Mesothelial cell of epicardium (in vitro differentiated cells): ENCODE measurements around the gene ACO1. TPM values are rescaled to one million over a fixed set of nuclear protein-coding genes. Genes with fewer than 3 reads are reported as not detected.

ENCODE experiments used
- DNase-seq, 2 experiments: peaks; one replicate each; pipeline ENCODE4 v3.0.0; 2021; ENCODE audit warnings: low spot score in 2 of 2; ENCODE audit not compliant: unreplicated experiment in 2 of 2
- H3K27ac Mint-ChIP-seq: 2 replicates; pipeline ENCODE4 v1.8.0; 2021; ENCODE audit warnings: mixed read lengths
- H3K27me3 Mint-ChIP-seq: 2 replicates; pipeline ENCODE4 v1.8.0; 2021; ENCODE audit warnings: low read depth, mixed read lengths
- H3K36me3 Mint-ChIP-seq: 2 replicates; pipeline ENCODE4 v1.8.0; 2021; ENCODE audit warnings: mixed read lengths
- H3K4me1 Mint-ChIP-seq: 2 replicates; pipeline ENCODE4 v1.8.0; 2021; ENCODE audit warnings: mixed read lengths
- H3K4me3 Mint-ChIP-seq: 2 replicates; pipeline ENCODE4 v1.8.0; 2021; ENCODE audit warnings: mild to moderate bottlenecking, moderate library complexity, mixed read lengths
- H3K9me3 Mint-ChIP-seq: 2 replicates; pipeline ENCODE4 v1.8.0; 2021; ENCODE audit warnings: mixed read lengths
- total RNA-seq: library from RNA; stranded (reverse); gene quantifications from 3 replicates; pipeline ENCODE4 v1.2.1, GENCODE V29; 2021
- TF ChIP-seq, protein P1 (sequence below): fragments of 200-600 bp; sonication (generic); IDR thresholded peaks from one replicate; pipeline ENCODE4 v1.5.0; 2021; ENCODE audit warnings: antibody characterized with exemption; ENCODE audit not compliant: unreplicated experiment

ACO1 gene
- total RNA-seq, 1 donor from 2014 or later, result 24.6 TPM

DNA sequence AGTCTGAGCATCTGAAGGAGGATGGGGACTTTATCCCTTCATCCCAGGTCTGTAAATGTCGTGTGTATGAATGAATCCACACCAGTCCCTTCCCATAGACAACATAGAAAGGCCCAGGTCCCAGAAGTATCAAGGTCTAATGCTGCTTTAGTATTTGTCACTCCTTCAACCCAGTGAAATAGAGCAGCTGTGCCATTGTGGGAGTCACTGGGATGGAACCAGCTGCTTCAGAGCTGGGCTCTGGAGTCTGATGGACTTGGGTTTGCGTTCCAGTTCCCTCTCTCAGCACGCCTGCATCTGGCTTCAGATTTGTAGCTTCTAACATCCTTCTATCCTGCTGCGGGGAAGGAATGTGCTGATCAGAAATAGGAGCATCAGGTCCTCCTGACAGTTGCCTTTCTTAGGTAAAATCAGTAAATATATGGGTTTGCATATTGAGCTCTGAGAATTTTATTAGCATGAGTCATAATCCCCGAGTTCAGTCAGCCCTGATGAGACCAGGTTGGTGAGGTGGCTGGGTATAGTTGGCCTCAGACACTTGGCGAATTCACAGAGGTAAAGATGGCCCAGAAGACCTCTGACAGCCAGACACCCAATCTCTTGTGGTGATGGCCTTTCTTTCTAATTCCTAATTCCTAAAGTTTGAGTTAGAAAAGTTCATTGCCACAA is 10.1 kb downstream of the ACO1 start:
- DNase-seq, result no peak
- peaks cover 4% of the 10 kb centered on the region for H3K9me3 Mint-ChIP-seq
- H3K27me3 Mint-ChIP-seq, result no peaks in the 10 kb centered on the region
- no peaks in the 10 kb centered on the region for H3K4me1 Mint-ChIP-seq
- H3K36me3 Mint-ChIP-seq, result peaks cover 12% of the 10 kb centered on the region
- TF ChIP-seq, protein P1, sequence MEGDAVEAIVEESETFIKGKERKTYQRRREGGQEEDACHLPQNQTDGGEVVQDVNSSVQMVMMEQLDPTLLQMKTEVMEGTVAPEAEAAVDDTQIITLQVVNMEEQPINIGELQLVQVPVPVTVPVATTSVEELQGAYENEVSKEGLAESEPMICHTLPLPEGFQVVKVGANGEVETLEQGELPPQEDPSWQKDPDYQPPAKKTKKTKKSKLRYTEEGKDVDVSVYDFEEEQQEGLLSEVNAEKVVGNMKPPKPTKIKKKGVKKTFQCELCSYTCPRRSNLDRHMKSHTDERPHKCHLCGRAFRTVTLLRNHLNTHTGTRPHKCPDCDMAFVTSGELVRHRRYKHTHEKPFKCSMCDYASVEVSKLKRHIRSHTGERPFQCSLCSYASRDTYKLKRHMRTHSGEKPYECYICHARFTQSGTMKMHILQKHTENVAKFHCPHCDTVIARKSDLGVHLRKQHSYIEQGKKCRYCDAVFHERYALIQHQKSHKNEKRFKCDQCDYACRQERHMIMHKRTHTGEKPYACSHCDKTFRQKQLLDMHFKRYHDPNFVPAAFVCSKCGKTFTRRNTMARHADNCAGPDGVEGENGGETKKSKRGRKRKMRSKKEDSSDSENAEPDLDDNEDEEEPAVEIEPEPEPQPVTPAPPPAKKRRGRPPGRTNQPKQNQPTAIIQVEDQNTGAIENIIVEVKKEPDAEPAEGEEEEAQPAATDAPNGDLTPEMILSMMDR, result no peak
- H3K4me3 Mint-ChIP-seq, result no peak overlapping the region
- H3K27ac Mint-ChIP-seq, result no peak overlapping the region

- no peak overlapping the region for H3K27ac Mint-ChIP-seq
These were observed 11.2 kb downstream of the ACO1 start for GRCh38 chr9:32395510-32396216.

DNA sequence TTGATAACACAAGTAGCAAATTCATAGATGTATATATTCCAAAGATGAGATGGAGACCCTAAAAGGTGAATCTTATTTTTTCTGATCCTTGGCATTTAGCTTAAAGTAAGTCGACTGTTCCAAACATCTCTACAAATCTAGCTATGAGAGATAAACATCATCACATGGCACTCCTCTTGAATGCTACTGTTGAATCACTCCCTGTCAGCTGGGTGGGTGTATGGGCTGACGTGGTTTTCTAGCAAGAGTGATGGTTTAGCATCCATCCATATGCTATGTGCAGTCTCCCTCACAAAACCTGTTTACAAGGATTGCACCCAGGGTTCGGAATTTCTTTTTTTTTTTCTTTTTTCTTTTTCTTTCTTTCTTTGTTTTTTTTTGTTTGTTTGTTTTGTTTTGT is 13.8 kb downstream of the ACO1 start:
- no peak overlapping the region for H3K27ac Mint-ChIP-seq
- H3K36me3 Mint-ChIP-seq, result peaks cover 4% of the 10 kb centered on the region
- no peaks in the 10 kb centered on the region for H3K27me3 Mint-ChIP-seq
- peaks cover 9% of the 10 kb centered on the region for H3K4me1 Mint-ChIP-seq
- DNase-seq, result no peak
- peaks cover 4% of the 10 kb centered on the region for H3K9me3 Mint-ChIP-seq
- no peak overlapping the region for H3K4me3 Mint-ChIP-seq
- TF ChIP-seq, protein P1, result no peak

More at GRCh38 chr9:32395510-32396216, 11.2 kb downstream of the ACO1 start:
- DNase-seq, result no peak
- H3K9me3 Mint-ChIP-seq, result peaks cover 4% of the 10 kb centered on the region
- TF ChIP-seq, protein P1, result no peak
- no peaks in the 10 kb centered on the region for H3K4me1 Mint-ChIP-seq
- H3K4me3 Mint-ChIP-seq, result no peak overlapping the region
- H3K36me3 Mint-ChIP-seq, result peaks cover 12% of the 10 kb centered on the region
- H3K27me3 Mint-ChIP-seq, result no peaks in the 10 kb centered on the region

DNA sequence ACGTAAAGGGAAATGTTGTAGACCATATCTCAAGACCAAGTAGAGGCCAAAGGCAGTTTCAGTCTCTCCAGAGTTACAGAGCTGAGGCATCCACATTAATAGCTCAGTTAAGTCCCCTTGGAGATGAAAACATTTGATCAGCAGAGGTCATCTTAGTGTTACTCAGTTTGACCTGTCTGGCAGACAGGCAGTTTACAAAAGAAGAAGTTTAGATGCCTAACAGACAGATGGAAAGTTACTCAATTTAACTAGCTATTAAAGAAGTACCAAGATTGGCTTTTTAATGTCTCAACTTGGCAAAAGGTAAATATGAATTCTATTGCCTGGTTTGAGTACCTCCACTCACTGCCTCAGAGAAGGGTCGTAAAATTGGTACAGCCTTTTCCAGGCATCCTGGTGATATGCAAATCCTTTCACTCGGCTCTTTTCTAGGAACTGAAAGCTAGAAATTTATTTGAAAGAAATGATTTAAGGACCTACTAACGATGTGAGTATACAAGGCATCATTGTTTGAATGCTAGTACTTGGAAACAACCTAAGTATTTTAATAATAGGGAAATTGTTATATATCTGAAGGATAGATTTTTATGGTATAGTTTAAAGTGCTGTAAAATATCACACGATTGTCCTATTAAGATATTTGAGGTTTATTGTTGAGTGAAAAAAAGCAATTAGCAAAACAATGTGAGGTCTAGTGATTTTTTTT is 14.8 kb downstream of the ACO1 start:
- Mint-ChIP-seq H3K36me3 (no peaks in the 10 kb centered on the region), H3K4me3 (no peak overlapping the region), H3K4me1 (peaks cover 9% of the 10 kb centered on the region), H3K9me3 (no peaks in the 10 kb centered on the region), H3K27ac (no peak overlapping the region), H3K27me3 (no peaks in the 10 kb centered on the region)
- TF ChIP-seq, protein P1, result no peak
- no peak for DNase-seq

DNA sequence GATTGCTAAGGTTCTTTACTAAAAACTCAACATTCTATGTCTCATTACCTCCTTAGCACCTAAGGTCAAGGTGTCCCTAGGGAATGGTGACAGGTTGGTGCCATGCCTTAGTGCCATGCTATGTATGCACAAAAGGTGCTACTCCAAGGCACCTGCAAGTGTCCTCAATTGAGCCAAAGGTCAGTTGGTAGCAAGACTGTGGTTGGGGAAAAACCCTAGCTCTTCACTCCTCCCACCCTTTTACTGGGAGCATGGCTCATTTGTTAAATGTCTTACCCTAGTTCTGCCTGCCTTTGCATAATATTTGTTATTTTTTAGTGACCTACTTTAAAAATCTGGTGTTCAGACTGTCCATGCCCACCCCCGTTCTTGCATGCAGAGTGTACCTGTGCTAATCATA is 17.0 kb downstream of the ACO1 start:
- TF ChIP-seq, protein P1, result no peak
- Mint-ChIP-seq H3K9me3 (peaks cover 4% of the 10 kb centered on the region), H3K36me3 (peaks cover 8% of the 10 kb centered on the region), H3K4me1 (peaks cover 9% of the 10 kb centered on the region), H3K27ac (no peak overlapping the region), H3K27me3 (no peaks in the 10 kb centered on the region), H3K4me3 (no peak overlapping the region)
- DNase-seq, result no peak
